ENCODE data around the gene DCAF17.
A peak's percentile ranks its signal among the peaks of the same experiment; 100 is the strongest.
"Not testable (repeated sequence)": the region's sequence is repeated elsewhere in the genome, so short reads cannot be mapped to it uniquely, and the experiment has no call there.

DCAF17 gene

GRCh38 chr2:171487803-171488259, 53.8 kb downstream of the DCAF17 start:
- DNase-seq: no peak
- in situ Hi-C loops (cut with MboI; ENCODE audit: low pct_unique_long_range_greater_than_20kb, low sequenced_read_pairs): no loop called here

- no peak for DNase-seq
- in situ Hi-C loops (cut with MboI; ENCODE audit: low pct_unique_long_range_greater_than_20kb, low sequenced_read_pairs): no loop called here
These were observed 56.6 kb downstream of the DCAF17 start for GRCh38 chr2:171490577-171490976.

DNA sequence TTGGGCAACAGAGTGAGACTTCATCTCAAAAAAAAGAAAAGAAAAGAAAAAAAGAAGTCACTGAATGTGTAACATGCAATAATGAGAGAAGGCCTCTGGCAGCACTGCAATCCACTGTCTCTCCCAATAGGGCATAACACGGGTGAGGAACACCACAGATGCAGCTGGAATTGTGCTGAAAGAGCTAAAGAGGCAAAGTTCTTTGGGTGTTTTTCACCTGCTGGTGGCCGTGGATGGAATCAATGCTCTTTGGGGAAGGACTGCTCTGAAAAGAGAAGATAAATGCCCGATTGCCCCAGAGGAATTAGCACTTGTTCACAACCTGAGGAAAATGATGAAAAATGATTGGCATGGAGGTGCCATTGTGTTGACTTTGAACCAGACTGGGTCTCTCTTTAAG, 57.3 kb downstream of the DCAF17 start:
- in situ Hi-C loops (cut with MboI; ENCODE audit: low pct_unique_long_range_greater_than_20kb, low sequenced_read_pairs): no loop called here

DNA sequence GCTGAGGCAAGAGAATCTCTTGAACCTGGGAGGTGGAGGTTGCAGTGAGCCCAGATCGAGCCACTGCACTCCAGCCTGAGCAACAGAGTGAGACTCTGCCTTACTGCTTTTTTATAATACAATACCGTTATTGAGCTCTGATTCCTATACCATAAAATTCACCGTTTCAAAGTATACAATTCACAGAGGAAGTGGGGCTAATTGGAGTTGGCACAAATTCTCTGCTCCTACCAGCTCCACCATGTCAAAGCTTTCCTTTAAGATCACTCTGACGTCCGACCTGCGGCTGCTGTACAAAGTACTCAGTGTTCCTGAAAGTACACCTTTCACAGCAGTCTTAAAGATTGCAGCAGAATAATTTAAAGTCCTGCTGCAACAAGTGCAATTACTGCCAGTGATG, 58.6 kb downstream of the DCAF17 start:
- in situ Hi-C loops (cut with MboI; ENCODE audit: low pct_unique_long_range_greater_than_20kb, low sequenced_read_pairs): no loop called here
- DNase-seq: no peak

More for the DNA sequence above, 57.3 kb downstream of the DCAF17 start:
- DNase-seq: no peak

GRCh38 chr2:171497664-171498063, 63.6 kb downstream of the DCAF17 start:
- DNase-seq; in situ Hi-C loops (cut with MboI; ENCODE audit: low pct_unique_long_range_greater_than_20kb, low sequenced_read_pairs): not testable (repeated sequence)

- in situ Hi-C loops (cut with MboI; ENCODE audit: low pct_unique_long_range_greater_than_20kb, low sequenced_read_pairs): no loop called here
- no peak for DNase-seq
These were observed 71.3 kb downstream of the DCAF17 start for GRCh38 chr2:171505374-171505773.

GRCh38 chr2:171509945-171510731, 76.1 kb downstream of the DCAF17 start:
- in situ Hi-C loops (cut with MboI; ENCODE audit: low pct_unique_long_range_greater_than_20kb, low sequenced_read_pairs): no loop called here
- DNase-seq: no peak

DNA sequence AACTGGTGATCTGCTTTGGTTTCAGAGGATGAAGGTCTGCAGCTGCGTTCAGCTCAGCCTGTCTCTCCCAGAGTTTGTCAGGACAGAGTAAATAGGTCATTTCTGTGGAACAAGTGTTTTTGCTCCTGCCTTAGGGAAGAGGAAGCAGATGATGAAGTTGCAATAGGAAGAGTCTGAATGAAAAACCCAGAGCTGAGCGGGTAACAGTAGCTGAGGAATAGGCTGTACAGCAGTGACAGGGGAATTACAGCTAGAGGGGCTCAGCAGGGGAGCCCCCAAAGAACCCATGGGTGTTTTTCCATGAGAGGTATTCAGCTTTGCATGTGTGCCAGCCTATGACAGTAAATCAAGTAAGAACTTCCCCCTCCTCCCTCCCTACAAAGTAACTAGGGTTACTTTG, 78.0 kb downstream of the DCAF17 start:
- in situ Hi-C loops (cut with MboI; ENCODE audit: low pct_unique_long_range_greater_than_20kb, low sequenced_read_pairs): no loop called here
- DNase-seq: peak; percentile 45

DNA sequence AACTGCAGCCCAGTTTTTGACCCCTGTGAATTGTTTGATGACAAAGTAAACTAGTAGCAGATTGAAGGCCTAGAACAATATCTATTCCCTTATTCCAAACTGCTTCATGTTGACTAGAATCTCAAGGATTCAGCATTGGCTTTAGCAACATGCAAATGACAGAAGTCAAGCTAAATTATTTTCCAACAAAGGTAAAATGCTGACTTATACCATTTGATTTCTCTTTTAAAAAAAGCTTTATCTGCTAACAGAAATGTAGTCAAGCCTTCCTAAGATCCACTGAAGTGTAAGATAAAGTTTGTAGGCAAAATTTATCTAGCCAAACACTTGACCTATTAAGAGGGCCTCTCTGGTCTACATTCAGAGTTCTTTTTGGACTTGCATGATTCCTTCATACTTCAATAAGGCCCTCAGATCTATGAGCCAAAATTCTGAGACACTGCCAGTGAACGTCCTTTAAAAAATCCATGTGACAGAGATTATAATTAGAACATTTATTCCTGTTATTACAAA, 78.7 kb downstream of the DCAF17 start:
- no peak for DNase-seq
- in situ Hi-C loops (cut with MboI; ENCODE audit: low pct_unique_long_range_greater_than_20kb, low sequenced_read_pairs): no loop called here

DNA sequence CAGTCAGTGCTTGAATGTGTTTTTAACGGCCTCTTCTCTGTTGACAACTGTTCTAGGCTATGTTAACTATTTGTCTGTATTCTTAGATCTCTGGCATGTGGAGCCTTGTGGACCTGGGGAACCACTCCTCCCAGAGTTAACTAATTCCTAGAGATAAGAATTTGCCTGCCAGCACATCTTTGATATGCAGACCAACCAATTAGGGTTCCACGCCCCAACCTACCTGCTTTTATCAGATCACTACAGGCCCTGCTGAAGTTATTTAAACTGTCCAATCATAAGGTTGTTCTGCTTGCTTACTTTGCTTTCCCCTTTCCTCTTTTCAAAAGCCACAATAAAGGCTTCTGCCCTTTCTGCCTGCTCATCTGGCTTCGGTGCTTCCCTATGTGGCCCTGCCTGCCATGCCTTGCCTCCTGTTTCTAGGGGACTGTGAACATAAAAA, 79.7 kb downstream of the DCAF17 start:
- DNase-seq: peak; percentile 74
- in situ Hi-C loops (cut with MboI; ENCODE audit: low pct_unique_long_range_greater_than_20kb, low sequenced_read_pairs): no loop called here

DNA sequence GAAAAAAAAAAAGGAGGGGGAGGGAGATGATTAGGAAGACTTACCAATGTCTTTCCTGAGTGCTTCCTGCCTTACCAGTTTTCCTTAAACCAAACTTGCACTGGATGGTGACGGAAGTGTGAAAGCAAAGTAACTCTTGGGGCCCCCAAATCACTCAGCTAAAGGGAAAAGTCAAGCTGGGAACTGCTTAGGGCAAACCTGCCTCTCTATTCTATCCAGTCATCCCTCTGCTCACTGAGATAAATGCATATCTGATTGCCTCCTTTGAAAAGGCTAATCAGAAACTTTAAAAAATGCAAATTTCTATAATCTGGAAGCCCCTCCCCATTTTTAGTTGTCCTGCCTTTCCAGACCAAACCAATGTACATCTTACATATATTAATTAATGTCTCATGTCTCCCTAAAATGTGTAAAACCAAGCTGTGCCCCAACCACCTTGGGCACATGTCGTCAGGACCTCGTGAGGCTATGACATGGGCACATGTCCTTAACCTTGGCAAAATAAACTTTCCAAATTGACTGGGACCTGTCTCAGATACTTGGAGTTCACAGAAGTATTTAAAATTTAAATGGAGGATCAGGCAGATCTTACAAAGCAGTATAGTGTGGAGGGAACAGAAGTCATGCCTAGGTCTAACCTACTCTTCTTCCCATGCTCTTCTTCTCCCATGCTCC, 81.0 kb downstream of the DCAF17 start:
- DNase-seq: no peak
- in situ Hi-C loops (cut with MboI; ENCODE audit: low pct_unique_long_range_greater_than_20kb, low sequenced_read_pairs): no loop called here

DNA sequence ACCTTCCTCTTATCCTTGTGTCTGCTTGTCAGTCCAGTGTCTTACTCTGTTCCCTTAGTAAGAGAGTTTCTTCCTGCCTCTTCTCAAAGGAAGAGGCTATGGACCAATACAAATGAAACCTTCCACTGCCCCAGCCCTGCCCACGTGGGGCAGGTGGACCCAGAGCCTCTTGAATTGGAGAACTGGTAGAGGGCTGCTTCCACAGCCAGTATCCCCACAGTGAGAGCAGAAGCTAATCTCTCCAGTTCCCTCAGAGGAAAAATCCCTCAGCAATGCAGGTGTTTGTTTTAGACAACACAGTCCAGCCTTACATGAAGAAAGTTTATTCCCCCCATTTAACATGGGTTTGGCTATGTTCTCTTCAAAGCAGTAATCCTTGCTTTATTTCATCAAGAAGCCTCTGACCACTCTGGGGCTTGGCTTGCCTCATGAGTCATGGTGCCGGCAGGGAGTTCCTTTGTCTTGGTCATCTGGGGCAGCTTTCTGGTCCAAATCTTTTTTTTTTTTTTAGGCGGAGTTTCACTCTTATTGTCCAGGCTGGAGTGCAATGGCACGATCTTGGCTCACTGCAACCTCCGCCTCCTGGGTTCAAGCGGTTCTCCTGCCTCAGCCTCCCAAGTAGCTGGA, 81.8 kb downstream of the DCAF17 start:
- in situ Hi-C loops (cut with MboI; ENCODE audit: low pct_unique_long_range_greater_than_20kb, low sequenced_read_pairs): no loop called here
- no peak for DNase-seq

- in situ Hi-C loops (cut with MboI; ENCODE audit: low pct_unique_long_range_greater_than_20kb, low sequenced_read_pairs): no loop called here
These were observed 82.8 kb downstream of the DCAF17 start for GRCh38 chr2:171516793-171517192.

DNA sequence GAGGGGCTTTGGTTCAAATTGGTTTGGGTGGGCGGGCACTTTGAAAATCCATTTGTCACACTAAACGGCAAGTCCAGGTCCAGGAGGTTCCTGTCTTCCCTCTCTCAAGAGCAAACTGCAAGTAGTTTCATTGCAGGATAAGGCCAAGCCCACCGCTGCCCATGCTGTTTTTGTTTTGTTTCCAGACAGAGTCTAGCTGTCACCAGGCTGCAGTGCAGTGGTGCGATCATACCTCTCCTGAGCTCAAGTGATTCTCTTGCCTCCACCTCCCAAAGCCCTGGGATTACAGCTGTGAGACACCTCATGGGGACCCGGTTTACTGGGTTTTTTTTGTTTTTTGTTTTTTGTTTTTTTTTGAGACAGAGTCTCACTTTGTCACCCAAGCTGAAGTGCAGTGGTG, 86.4 kb downstream of the DCAF17 start:
- in situ Hi-C loops (cut with MboI; ENCODE audit: low pct_unique_long_range_greater_than_20kb, low sequenced_read_pairs): no loop called here

More at GRCh38 chr2:171516793-171517192, 82.8 kb downstream of the DCAF17 start:
- no peak for DNase-seq

DNA sequence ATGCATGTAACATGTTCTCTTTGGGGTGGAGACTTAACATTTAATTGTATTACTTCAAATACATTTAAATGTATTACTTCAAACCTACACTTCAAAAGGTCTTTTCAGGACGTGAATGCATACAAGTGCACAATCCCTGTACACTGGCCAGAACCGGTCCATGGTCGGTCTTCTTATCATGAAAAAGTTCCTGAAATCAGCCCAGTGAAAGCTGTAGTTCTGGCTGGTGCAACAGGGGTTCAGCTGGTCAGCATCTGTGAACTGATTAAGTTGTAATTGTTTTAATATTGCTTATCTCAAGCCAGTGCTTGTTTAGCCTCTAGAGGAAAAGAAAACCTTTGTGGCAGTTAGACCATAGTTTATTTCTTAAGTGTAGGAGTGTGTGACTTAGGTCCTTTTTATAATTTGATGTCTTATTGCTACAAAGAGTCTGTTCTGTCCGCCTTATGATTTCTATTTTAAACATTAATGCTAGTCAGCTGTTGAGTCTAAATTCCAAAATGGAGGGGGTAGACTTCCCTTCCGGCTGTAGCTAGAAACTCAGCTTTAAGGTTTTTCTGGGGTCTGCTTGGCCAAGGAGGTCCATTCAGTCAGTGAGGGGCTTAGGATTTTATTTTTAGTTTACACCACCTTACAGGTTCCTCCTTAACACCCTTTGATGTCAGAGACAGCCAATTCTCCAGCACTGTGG, 87.5 kb downstream of the DCAF17 start:
- in situ Hi-C loops (cut with MboI; ENCODE audit: low pct_unique_long_range_greater_than_20kb, low sequenced_read_pairs): no loop called here
- DNase-seq: no peak

More for the DNA sequence above, 86.4 kb downstream of the DCAF17 start:
- no peak for DNase-seq

- peak; percentile 90 for DNase-seq
- in situ Hi-C loops (cut with MboI; ENCODE audit: low pct_unique_long_range_greater_than_20kb, low sequenced_read_pairs): no loop called here
These were observed 88.2 kb downstream of the DCAF17 start, which contains the start of gene CYBRD1 for GRCh38 chr2:171522052-171522787. CYBRD1 (plus strand) TSS chr2:171522474; CDS start chr2:171522546, 72 bp downstream.

- DNase-seq: no peak
- in situ Hi-C loops (cut with MboI; ENCODE audit: low pct_unique_long_range_greater_than_20kb, low sequenced_read_pairs): no loop called here
These were observed 88.7 kb downstream of the DCAF17 start for GRCh38 chr2:171522788-171523087.

DNA sequence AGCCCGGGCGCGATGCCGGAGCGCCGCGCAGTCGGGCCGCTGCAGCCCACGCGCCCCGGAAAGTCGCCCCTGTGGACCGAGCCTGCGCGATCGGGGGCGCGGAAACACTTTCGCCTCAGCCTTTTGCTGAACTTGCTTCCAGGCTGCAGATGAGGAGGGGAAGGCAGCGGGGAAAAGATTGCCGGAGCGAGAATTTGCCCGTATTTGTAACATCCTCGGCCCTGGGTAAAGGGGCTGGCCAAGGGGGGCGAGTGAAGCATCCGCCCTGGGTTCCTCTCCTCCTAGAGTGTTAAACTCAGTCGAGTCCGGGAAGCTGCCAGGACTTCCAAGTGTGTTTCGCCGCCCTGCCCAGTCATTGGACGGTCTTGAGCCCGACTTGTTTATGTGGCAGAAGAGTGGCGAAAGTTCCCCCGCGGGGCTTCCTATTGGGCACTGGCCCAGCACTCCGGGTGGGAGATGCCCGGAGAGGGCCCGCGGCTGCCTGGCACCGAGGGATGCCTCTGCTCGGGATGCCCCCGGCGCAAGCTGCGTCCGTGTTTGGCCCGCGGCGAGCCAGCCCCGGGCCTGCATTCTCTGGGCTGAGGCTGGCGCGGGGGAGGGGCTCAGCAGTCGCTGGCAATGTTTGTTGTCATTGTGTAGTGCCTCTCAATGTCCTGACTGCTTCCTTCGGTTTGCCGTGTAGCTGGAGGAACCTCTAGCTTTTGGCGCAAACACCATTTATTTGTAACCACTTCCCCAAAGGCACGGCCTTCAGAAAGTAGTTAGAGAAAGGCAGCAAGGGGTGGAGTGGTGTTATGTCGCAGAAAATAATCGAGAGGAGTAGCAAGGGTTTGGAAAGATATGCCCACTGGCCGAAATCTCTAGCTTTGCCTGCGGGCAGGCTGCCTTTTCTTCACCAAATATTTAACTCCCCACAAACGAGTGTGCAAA, 89.3 kb downstream of the DCAF17 start:
- in situ Hi-C loops (cut with MboI; ENCODE audit: low pct_unique_long_range_greater_than_20kb, low sequenced_read_pairs): no loop called here
- peak; percentile 92 for DNase-seq
